Breast epithelium (tissue), 4 donors: Measurements from ENCODE around the gene ZNF236. TPM values are rescaled to one million over a fixed set of nuclear protein-coding genes. Genes with fewer than 3 reads are reported as not detected.

Experiments used
- DNase-seq, 2 donors: peaks; one replicate each; pipeline ENCODE4 v3.0.0-alpha.2; 2019; ENCODE audit warnings: low spot score in 2 of 2
- H3K27ac ChIP-seq, 2 donors: fragments of 200-600 bp; sonication (generic) in 1 of 2; one replicate each; pipeline ENCODE4 v1.5.1; 2016 to 2019; ENCODE audit warnings: mild to moderate bottlenecking in 1 of 2
- H3K27me3 ChIP-seq, 2 donors: fragments of 200-600 bp; sonication (generic) in 1 of 2; one replicate each; pipeline versions ENCODE4 v1.5.1 to v1.6.0; 2017 to 2019; ENCODE audit warnings: control low read depth in 1 of 2, mild to moderate bottlenecking in 1 of 2
- H3K36me3 ChIP-seq: fragments of 200-600 bp; one replicate; pipeline ENCODE4 v1.5.1; 2019
- H3K4me1 ChIP-seq, 2 donors: fragments of 200-600 bp; sonication (generic); one replicate each; pipeline ENCODE4 v1.5.1; 2016 to 2019; ENCODE audit warnings: control low read depth in 1 of 2
- H3K4me3 ChIP-seq, 3 donors: fragments of 200-600 bp; sonication (generic); 1 replicate in 2 of 3; 2 replicates in 1 of 3; pipeline ENCODE4 v1.5.1; 2016 to 2019; ENCODE audit warnings: mild to moderate bottlenecking in 3 of 3, moderate library complexity in 2 of 3
- H3K9me3 ChIP-seq, 2 donors: fragments of 200-600 bp; sonication (generic) in 1 of 2; one replicate each; pipeline ENCODE4 v1.5.1; 2016 to 2019; ENCODE audit warnings: control low read depth in 1 of 2
- CTCF ChIP-seq, 3 donors: fragments of 450-650 bp; IDR thresholded peaks; one replicate each; pipeline ENCODE4 v1.5.1; 2016 to 2017; ENCODE audit warnings: antibody characterized with exemption in 3 of 3, mild to moderate bottlenecking in 3 of 3, moderate library complexity in 3 of 3
- POLR2A ChIP-seq: fragments of 450-650 bp; IDR thresholded peaks from one replicate; pipeline ENCODE4 v1.6.1; 2016; ENCODE audit warnings: antibody characterized with exemption, mild to moderate bottlenecking, moderate library complexity
- POLR2AphosphoS5 ChIP-seq, 3 donors: sonication (generic); formaldehyde crosslinking; IDR thresholded peaks; one replicate each; pipeline ENCODE4 v1.6.1; 2017; ENCODE audit warnings: antibody characterized with exemption in 3 of 3
- intact Hi-C: fragments of 100-400 bp; cut with DNase I; formaldehyde crosslinking; loops from one replicate; pipeline ENCODE4 v1.15.1; 2023; ENCODE audit warnings: low total_unique reads
- total RNA-seq, 3 donors: library from RNA; depleted of rRNA; stranded (reverse); fragments of >200 nt; gene quantifications; one replicate each; pipeline ENCODE4 v1.1.0, GENCODE V29; 2016

The ZNF236 gene
- total RNA-seq, 3 donors from 2014 or later: 12.3 to 28.2 (median 27.1) TPM

- H3K27ac ChIP-seq: no peak overlapping the region
- H3K9me3 ChIP-seq: peaks cover 0 to 6% of the 10 kb centered on the region in 2 donors
- H3K4me1 ChIP-seq: no peaks in the 10 kb centered on the region
- no peak overlapping the region for H3K4me3 ChIP-seq
- intact Hi-C loops: no loop called here
- no peaks in the 10 kb centered on the region for H3K27me3 ChIP-seq
- TF ChIP-seq POLR2A (no peak), CTCF (IDR thresholded peaks at IDR 0.05) (no peak), POLR2AphosphoS5 (IDR thresholded peaks at IDR 0.05) (no peak)
- H3K36me3 ChIP-seq: no peaks in the 10 kb centered on the region
- DNase-seq: no peak
These were observed 81.0 kb downstream of the ZNF236 start for GRCh38 chr18:76903386-76903785.

DNA sequence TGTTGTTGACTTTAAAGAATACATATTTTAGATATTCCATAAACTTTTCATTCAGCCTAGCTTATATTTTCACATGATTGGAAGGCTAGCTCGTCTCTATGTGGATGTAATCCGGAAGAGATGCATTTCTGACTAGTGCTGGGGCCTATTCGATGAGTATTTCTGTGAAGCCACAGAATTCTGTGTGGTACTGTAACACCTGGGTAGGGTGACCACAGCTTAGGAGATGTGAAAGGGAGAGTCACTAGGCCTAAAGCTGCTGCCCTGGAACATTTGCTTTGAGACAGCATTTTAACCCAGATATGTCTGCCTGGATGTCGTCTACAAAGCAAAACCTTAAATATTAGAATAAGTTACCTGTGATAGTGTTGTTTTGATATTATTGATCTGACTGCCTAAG, 83.5 kb downstream of the ZNF236 start:
- intact Hi-C loops: no loop called here
- Histone ChIP-seq H3K27ac (no peak overlapping the region), H3K36me3 (no peaks in the 10 kb centered on the region), H3K4me3 (no peak overlapping the region), H3K27me3 (no peaks in the 10 kb centered on the region), H3K9me3 (peaks cover 0 to 2% of the 10 kb centered on the region in 2 donors), H3K4me1 (no peaks in the 10 kb centered on the region)
- DNase-seq: no peak
- TF ChIP-seq CTCF (IDR thresholded peaks at IDR 0.05): no peak
- TF ChIP-seq POLR2AphosphoS5 (IDR thresholded peaks at IDR 0.05): no peak
- TF ChIP-seq POLR2A: no peak

- intact Hi-C loops: no loop called here
- Histone ChIP-seq H3K9me3 (no peaks in the 10 kb centered on the region), H3K36me3 (no peaks in the 10 kb centered on the region), H3K27me3 (no peaks in the 10 kb centered on the region), H3K4me1 (no peaks in the 10 kb centered on the region), H3K27ac (no peak overlapping the region), H3K4me3 (no peak overlapping the region)
- TF ChIP-seq CTCF (IDR thresholded peaks at IDR 0.05) (no peak), POLR2A (no peak), POLR2AphosphoS5 (IDR thresholded peaks at IDR 0.05) (no peak)
- no peak for DNase-seq
These were observed 85.9 kb downstream of the ZNF236 start for GRCh38 chr18:76908277-76908676.

GRCh38 chr18:76909439-76909838, 87.1 kb downstream of the ZNF236 start:
- DNase-seq: no peak
- no peaks in the 10 kb centered on the region for H3K36me3 ChIP-seq
- H3K4me1 ChIP-seq: no peaks in the 10 kb centered on the region
- no peak overlapping the region for H3K27ac ChIP-seq
- no peaks in the 10 kb centered on the region for H3K27me3 ChIP-seq
- TF ChIP-seq CTCF (IDR thresholded peaks at IDR 0.05) (no peak), POLR2A (no peak), POLR2AphosphoS5 (IDR thresholded peaks at IDR 0.05) (no peak)
- intact Hi-C loops: no loop called here
- no peak overlapping the region for H3K4me3 ChIP-seq
- H3K9me3 ChIP-seq: no peaks in the 10 kb centered on the region

DNA sequence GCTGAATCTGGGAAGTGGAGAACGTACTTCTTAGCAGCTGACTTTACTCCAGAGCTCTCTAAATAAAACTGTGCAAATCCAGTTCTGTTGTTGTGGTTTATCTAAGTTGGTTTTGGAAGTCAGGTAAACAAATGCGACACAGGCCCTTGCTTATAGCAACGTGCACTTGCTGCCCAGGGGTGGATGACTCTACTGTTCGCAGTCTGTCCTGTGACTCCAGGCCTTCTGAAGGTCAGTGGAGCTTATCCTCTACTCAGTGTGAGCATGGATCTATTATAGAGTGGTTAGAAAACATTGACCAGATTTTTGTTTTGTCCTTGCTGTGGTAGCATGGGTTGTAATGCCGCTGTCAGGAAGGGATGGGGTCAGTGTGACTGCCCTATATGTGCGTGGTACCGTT, 89.1 kb downstream of the ZNF236 start:
- Histone ChIP-seq H3K27me3 (no peaks in the 10 kb centered on the region), H3K9me3 (no peaks in the 10 kb centered on the region), H3K36me3 (no peaks in the 10 kb centered on the region), H3K4me1 (no peaks in the 10 kb centered on the region), H3K4me3 (no peak overlapping the region), H3K27ac (no peak overlapping the region)
- intact Hi-C loops: no loop called here
- no peak for DNase-seq
- no peak for TF ChIP-seq POLR2A
- TF ChIP-seq CTCF (IDR thresholded peaks at IDR 0.05): no peak
